Type B pancreatic cell (in vitro differentiated cells): Measurements from ENCODE around the gene NIPBL. TPM values are rescaled to one million over a fixed set of nuclear protein-coding genes. Genes with fewer than 3 reads are reported as not detected.

ENCODE experiments used
- DNase-seq: peaks from one replicate; pipeline ENCODE4 v3.0.0; 2021; ENCODE audit warnings: mixed read lengths; ENCODE audit not compliant: unreplicated experiment; ENCODE audit errors: extremely low spot score
- H3K27ac Mint-ChIP-seq: 2 replicates; pipeline ENCODE4 v1.8.0; 2021; ENCODE audit warnings: mild to moderate bottlenecking, mixed read lengths
- H3K27me3 Mint-ChIP-seq: 2 replicates; pipeline ENCODE4 v1.8.0; 2021; ENCODE audit warnings: mixed read lengths
- H3K36me3 Mint-ChIP-seq: 2 replicates; pipeline ENCODE4 v1.8.0; 2021; ENCODE audit warnings: mixed read lengths
- H3K4me1 Mint-ChIP-seq: one replicate; pipeline ENCODE4 v1.8.0; 2021; ENCODE audit warnings: mixed read lengths; ENCODE audit not compliant: unreplicated experiment
- H3K4me3 Mint-ChIP-seq: 2 replicates; pipeline ENCODE4 v1.8.0; 2021; ENCODE audit warnings: mild to moderate bottlenecking, mixed read lengths
- H3K9me3 Mint-ChIP-seq: 2 replicates; pipeline ENCODE4 v1.8.0; 2021; ENCODE audit warnings: mixed read lengths
- CTCF ChIP-seq: fragments of 200-600 bp; sonication (generic); conservative IDR thresholded peaks from 2 replicates; pipeline ENCODE4 v1.5.0; 2021; ENCODE audit warnings: antibody characterized with exemption, mild to moderate bottlenecking
- total RNA-seq: library from RNA; stranded (reverse); gene quantifications from 2 replicates; pipeline ENCODE4 v1.2.1, GENCODE V29; 2021; ENCODE audit warnings: low replicate concordance

The NIPBL gene
- total RNA-seq, 1 donor from 2014 or later = 65.7 TPM

DNA sequence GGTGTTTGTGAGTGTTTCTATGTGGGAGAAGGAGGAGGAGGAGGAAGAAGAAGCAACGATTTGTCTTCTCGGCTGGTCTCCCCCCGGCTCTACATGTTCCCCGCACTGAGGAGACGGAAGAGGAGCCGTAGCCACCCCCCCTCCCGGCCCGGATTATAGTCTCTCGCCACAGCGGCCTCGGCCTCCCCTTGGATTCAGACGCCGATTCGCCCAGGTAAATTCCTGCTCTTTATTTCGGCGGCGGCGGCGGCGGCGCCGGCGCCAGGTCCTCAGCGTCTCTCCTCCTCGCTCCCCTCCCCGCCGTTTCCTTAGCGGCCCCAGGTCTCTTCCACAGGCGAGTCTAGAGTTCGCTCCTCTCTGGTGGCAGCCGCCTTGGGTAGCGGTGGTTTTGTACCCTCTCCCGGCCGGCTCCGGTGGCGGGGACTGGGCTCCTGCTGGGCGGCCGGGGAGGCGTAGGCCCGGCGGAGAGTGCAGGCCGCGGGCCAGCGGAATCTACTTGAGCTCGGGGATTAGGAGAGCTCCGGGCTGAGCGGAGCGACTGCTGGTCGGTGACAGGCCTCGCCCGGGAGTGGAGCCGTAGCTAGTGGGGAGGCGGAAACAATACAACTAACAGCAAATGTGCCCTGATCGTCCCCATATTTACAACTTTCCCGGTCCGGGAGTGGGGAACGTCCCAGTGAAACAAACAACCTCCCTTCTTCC, 547 bp downstream of the NIPBL start:
- TF ChIP-seq CTCF = no peak
- H3K4me1 Mint-ChIP-seq = peaks cover 28% of the 10 kb centered on the region
- peak; percentile 80 for DNase-seq
- peak overlapping the region; percentile 95 for H3K27ac Mint-ChIP-seq
- no peaks in the 10 kb centered on the region for H3K36me3 Mint-ChIP-seq
- H3K4me3 Mint-ChIP-seq = peak overlapping the region; percentile 92
- no peaks in the 10 kb centered on the region for H3K27me3 Mint-ChIP-seq
- H3K9me3 Mint-ChIP-seq = no peaks in the 10 kb centered on the region

- Mint-ChIP-seq H3K27me3 (no peaks in the 10 kb centered on the region), H3K4me3 (peak overlapping the region; percentile 92), H3K36me3 (no peaks in the 10 kb centered on the region), H3K9me3 (no peaks in the 10 kb centered on the region), H3K27ac (peak overlapping the region; percentile 95), H3K4me1 (peaks cover 28% of the 10 kb centered on the region)
- TF ChIP-seq CTCF = no peak
- no peak for DNase-seq
These were observed 1.3 kb downstream of the NIPBL start for GRCh38 chr5:36877667-36878391.

DNA sequence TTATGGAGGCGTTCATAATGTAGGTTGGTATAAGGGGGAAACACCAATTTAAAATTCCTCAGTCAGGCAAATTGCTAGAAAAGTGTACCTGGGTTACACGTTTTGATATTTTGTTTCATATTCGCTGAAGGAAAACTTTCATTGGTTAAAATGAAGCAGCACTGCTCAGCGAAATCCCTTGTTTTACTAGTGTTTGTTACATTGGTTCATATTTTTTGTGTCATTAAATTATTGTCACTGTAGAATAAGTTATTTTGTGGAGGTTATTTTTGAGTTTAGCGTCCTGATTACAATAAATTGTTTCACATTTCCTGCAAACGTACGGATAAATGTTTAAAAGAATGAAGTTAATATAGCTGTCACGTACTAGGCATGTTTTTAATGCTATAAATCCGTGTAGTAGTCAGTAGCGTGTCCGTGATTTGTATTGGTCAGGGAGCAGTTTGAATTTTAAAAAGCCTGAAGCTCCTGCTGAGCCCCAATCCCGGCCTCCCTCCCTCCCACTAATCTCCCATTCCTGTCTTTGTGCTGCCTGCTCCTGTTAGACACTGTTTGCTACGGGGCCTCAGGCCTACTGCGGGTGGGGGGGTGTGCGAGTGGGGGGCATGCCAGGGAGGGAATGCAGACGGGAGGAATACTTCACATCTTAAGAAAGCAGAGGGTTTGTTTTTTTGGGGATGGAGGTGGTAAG, 2.0 kb downstream of the NIPBL start:
- no peak for DNase-seq
- peaks cover 22% of the 10 kb centered on the region for H3K4me1 Mint-ChIP-seq
- peak overlapping the region; percentile 95 for H3K27ac Mint-ChIP-seq
- no peaks in the 10 kb centered on the region for H3K9me3 Mint-ChIP-seq
- no peaks in the 10 kb centered on the region for H3K27me3 Mint-ChIP-seq
- peak overlapping the region; percentile 92 for H3K4me3 Mint-ChIP-seq
- no peaks in the 10 kb centered on the region for H3K36me3 Mint-ChIP-seq
- no peak for TF ChIP-seq CTCF

DNA sequence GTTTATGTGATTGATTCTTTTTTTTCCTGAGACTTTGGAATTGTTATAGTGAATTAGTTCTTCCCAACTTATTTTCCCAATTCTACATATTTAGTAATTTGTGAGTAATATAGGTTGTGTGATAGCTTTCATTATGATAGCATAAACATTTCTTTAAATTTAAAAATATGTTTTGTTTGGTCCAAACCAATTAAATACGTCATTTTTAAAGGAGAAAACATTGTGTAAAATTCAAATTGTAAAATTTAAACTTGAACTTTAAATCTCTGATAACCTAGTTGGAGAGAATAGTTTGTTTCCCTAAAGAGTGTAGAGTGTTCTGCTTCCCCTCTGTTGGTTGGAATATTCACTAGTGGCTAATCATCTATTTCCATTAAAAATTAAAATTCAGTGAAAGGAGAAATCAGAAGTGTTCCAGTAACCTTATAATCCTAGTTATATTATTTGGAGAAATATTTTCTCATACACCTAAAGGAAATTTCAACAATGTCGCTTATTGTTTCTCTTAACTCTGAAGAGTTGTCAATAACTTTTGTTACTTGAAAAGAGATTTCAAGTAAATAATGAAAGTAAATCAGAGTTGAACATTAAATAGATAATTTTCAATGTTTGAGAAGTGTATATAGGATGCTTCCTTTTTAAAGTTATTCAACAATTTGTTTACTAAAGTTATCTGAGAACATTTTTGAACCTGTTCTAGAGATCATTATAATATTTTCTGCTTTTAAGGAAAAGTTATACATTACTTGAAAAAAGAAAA, 2.9 kb downstream of the NIPBL start:
- peak overlapping the region; percentile 92 for H3K4me3 Mint-ChIP-seq
- peak overlapping the region; percentile 95 for H3K27ac Mint-ChIP-seq
- peaks cover 22% of the 10 kb centered on the region for H3K4me1 Mint-ChIP-seq
- no peaks in the 10 kb centered on the region for H3K27me3 Mint-ChIP-seq
- no peaks in the 10 kb centered on the region for H3K36me3 Mint-ChIP-seq
- no peak for DNase-seq
- no peak for TF ChIP-seq CTCF
- H3K9me3 Mint-ChIP-seq = no peaks in the 10 kb centered on the region

DNA sequence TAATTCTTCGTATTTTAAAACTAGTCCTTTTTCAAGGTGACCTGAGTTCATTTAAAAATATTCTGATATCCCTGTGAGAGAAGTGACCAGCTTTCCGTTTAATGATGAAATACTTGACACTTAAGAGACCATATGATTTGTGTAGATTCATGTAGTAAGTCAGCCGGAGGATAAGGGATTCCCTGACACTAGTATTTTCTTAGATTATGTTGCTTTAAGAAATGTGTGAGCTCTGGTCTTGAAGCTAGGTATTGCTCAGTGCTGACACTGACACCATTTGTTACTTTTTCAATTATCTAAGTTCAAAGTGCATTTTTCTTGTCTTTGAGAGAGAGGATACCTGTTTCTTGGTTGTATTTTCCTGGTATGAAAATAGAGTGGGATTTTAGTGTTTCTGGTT, 4.2 kb downstream of the NIPBL start:
- no peaks in the 10 kb centered on the region for H3K9me3 Mint-ChIP-seq
- peaks cover 4% of the 10 kb centered on the region for H3K36me3 Mint-ChIP-seq
- H3K27me3 Mint-ChIP-seq = no peaks in the 10 kb centered on the region
- H3K27ac Mint-ChIP-seq = peak overlapping the region; percentile 55
- H3K4me3 Mint-ChIP-seq = peak overlapping the region; percentile 75
- no peak for TF ChIP-seq CTCF
- peaks cover 17% of the 10 kb centered on the region for H3K4me1 Mint-ChIP-seq
- DNase-seq = no peak
